GM12875 (cell line): Measurements from ENCODE around the gene CFAP100.

Experiments
- H3K4me3 ChIP-seq: one replicate; pipeline ENCODE4 v1.5.1; 2011; ENCODE audit warnings: low read depth, low read length, control low read depth
- TF ChIP-seq, protein P1 (sequence below): IDR thresholded peaks from 2 replicates; pipeline ENCODE4 v1.5.1; 2011; ENCODE audit warnings: low read depth, mild to moderate bottlenecking, control low read depth, inconsistent platforms, low read length, moderate library complexity, borderline replicate concordance; ENCODE audit not compliant: insufficient read depth

CFAP100 gene

DNA sequence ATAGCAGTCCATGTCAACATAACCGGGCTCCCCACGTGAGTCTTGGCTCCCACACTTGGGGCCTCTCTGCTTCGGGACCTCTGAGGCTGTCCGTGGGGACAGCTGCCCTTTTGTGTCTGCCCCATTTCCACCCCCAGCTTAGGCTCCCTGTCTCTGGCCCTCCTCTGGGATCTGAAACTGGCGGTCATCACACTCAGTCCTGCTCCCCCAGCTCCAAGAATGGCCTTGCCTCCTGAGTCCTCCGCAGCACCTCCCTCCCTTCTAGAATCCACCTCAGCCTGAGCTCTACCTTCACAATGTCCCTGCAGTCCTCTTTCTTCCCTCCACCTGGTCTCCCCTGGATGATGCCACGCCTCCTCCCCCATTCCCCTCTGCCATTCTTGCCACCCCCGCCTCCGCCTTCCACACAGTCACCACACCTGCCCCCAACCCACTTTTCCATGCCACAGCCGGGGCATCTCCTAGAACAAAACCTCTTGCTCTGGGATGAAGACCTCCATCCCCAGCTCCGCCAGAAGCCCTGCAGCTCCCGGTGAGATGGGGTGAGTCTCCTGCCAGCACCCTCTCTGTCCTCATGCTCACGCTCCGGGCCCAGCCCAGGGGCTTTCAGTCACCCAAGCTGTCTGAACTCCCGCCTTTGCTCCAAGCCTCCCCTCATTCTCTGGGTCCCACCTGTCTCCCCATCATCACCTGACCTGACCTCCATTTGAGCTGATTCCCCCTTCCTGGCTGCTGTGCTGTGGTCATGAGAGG lies 88.0 kb downstream of the CFAP100 start:
- TF ChIP-seq, protein P1, sequence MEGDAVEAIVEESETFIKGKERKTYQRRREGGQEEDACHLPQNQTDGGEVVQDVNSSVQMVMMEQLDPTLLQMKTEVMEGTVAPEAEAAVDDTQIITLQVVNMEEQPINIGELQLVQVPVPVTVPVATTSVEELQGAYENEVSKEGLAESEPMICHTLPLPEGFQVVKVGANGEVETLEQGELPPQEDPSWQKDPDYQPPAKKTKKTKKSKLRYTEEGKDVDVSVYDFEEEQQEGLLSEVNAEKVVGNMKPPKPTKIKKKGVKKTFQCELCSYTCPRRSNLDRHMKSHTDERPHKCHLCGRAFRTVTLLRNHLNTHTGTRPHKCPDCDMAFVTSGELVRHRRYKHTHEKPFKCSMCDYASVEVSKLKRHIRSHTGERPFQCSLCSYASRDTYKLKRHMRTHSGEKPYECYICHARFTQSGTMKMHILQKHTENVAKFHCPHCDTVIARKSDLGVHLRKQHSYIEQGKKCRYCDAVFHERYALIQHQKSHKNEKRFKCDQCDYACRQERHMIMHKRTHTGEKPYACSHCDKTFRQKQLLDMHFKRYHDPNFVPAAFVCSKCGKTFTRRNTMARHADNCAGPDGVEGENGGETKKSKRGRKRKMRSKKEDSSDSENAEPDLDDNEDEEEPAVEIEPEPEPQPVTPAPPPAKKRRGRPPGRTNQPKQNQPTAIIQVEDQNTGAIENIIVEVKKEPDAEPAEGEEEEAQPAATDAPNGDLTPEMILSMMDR: no peak
- no peak overlapping the region for H3K4me3 ChIP-seq

DNA sequence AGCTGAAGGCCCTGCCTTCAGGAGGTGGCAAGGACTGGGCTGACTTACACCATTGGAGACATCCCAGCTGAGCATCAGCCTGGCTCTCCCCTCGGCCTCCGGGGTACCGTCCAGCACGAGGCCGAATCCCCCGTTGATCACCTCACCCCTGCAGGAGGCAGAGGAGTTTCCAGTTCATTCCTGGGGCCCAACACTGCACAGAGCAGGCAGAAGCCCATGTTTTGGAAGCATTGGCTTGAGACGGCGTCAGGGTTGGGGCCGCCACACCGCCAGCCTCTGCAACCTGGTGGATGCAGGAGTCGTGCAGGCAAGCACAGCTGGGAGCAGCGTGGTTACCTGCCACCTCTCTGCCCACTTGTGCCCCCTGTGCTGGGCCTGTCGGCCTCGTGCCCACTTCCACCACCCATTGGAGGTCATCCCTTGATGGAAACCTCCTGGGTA lies 88.6 kb downstream of the CFAP100 start:
- TF ChIP-seq, protein P1: no peak
- no peak overlapping the region for H3K4me3 ChIP-seq

DNA sequence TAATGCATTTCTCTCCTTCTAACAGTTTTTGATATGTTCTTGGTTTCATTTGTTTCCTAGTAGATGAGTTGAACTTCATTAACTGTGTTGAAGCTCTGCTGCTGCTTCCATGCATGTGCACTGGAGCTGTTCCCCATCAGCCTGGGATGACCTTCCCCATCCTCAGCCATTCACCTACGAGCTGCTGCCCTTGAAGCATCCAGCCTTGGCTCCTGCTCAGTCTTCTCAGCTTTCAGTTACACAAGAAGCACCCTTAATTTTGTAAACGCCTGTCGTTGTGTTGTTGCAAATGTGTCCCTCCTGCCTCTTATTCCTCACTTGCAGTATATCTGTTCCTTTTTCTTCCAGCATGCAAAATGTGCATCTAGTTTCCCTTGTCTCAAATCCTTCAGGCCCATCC lies 89.4 kb downstream of the CFAP100 start:
- TF ChIP-seq, protein P1: no peak
- no peak overlapping the region for H3K4me3 ChIP-seq

DNA sequence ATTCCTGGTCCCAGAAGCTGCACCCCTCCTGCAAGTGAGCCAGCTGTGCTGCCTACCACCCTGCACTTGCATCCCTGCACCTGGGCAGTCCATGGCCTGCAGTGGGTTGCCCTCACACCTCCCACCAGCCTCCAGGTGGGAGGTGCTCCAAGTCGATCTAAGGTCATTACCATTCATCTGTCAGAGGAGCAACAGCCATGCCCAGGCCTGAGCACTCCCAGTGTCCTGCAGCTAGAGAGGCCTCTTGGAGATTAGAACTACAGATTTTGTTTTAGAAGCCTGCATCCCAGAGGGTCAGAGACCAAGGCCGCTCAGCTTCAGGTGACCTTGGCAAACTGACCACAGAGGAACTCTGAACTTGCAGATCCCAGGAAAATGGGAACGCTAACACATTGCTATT lies 90.0 kb downstream of the CFAP100 start:
- TF ChIP-seq, protein P1: no peak

DNA sequence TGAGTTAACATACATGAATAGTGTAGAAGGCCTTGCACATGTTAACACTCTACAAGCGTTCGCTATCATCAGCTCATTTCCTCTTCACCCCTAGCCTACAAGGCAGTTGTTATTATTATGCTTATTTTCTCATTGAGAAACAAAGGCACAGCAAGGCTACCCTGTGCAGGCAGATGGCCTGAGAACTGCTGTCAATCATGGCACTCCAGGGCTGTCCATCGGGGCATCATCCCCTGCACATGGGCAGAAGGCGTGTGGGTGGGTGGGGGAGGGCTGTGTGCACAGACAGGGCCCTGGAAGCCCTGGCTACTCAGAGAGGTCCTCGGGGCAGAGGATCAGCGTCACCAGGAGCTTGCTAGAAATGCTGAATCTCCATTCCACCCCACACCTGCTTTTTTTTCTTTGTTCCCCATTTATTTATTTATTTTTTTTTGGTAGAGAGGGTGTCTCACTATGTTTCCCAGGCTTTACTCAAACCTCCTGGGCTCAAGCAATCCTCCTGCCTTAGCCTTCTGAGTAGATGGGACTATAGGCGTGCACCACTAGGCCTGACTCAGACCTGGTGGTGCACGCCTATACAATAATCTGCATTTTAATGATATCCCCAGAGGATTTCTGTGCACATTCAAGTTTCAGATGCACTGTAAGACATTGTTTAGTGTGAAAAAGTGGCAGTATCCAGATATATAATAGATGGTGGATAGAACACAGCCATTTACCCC lies 90.6 kb downstream of the CFAP100 start:
- H3K4me3 ChIP-seq: no peak overlapping the region
- TF ChIP-seq, protein P1: no peak

More for the DNA sequence above, 90.0 kb downstream of the CFAP100 start:
- H3K4me3 ChIP-seq: no peak overlapping the region

DNA sequence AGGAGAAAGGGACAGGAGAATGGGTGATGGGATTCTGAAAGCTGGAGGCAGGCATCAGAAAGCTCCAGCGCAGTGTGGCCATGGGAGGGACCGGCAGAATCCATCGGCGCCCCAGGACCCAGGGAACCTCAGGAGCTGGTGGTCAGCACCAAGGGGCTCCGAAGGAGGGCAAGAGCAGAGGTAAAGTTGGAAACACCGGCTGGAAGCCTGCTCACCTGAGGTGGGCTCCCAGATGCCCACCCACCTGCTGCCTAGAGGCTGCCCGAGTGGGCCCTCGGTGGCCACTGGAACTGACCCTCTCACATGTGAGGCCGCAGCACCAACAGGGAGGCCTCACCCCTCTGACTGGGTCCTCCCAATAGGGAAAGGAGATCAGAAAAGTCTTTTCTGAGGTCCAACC lies 91.2 kb downstream of the CFAP100 start:
- TF ChIP-seq, protein P1: no peak
- no peak overlapping the region for H3K4me3 ChIP-seq
